ENCODE measurements around the gene LMNB1. TPM values are rescaled to one million over a fixed set of nuclear protein-coding genes. Genes with fewer than 3 reads are reported as not detected.

LMNB1 gene
- total RNA-seq = 54.5 TPM

GRCh38 chr5:126776499-126777256 is at the start of gene LMNB1:
TSS of gene LMNB1 (plus strand) at chr5:126777136. CDS start at chr5:126777509, 373 bp downstream.

Small RNA genes lying within 50 kb of the gene (small RNA-seq; reads per million reads assigned to genes)
- not detected for gene RNU6-752P (ENCODE audit: low replicate concordance)

Other genes with a start within 250 kb of the LMNB1 start
- gene ALDH7A1, start 181.9 kb upstream of the LMNB1 start, total RNA-seq = 49.2 TPM
- 29.0 TPM for gene PHAX, start 176.2 kb upstream of the LMNB1 start, total RNA-seq

All from metanephros (tissue), 2 donors.